Testis (tissue), 3 donors: ENCODE measurements around the gene VSTM1. TPM values are rescaled to one million over a fixed set of nuclear protein-coding genes. Genes with fewer than 3 reads are reported as not detected.

Source experiments
- DNase-seq: peaks from one replicate; pipeline ENCODE4 v3.0.0-alpha.2; 2019
- H3K27ac ChIP-seq, 2 donors: fragments of 200-600 bp; sonication (generic); one replicate each; pipeline ENCODE4 v1.5.1; 2019
- H3K27me3 ChIP-seq: fragments of 200-600 bp; sonication (generic); one replicate; pipeline ENCODE4 v1.5.1; 2019
- H3K36me3 ChIP-seq: fragments of 200-600 bp; sonication (generic); one replicate; pipeline ENCODE4 v1.5.1; 2017; ENCODE audit warnings: low read depth; ENCODE audit errors: missing control alignments
- H3K4me1 ChIP-seq: fragments of 200-600 bp; sonication (generic); one replicate; pipeline ENCODE4 v1.5.1; 2019
- H3K4me3 ChIP-seq, 2 donors: fragments of 200-600 bp; sonication (generic); one replicate each; pipeline ENCODE4 v1.5.1; 2017 to 2019
- H3K9me3 ChIP-seq: fragments of 200-600 bp; sonication (generic); one replicate; pipeline ENCODE4 v1.5.1; 2017
- CTCF ChIP-seq, 3 experiments: fragments of 450-650 bp in 2 of 3; fragments of 200-600 bp in 1 of 3; sonication (generic) in 1 of 3; IDR thresholded peaks; one replicate each; pipeline ENCODE4 v1.5.1; 2016 to 2019; ENCODE audit warnings: antibody characterized with exemption in 3 of 3, mild to moderate bottlenecking in 2 of 3, moderate library complexity in 1 of 3
- POLR2A ChIP-seq: fragments of 450-650 bp; IDR thresholded peaks from one replicate; pipeline ENCODE4 v1.6.1; 2017; ENCODE audit warnings: antibody characterized with exemption, mild to moderate bottlenecking, moderate library complexity
- WGBS, 2 donors: methylation state at CpG; one replicate each; pipeline ENCODE4 v1.1.5; 2018; 5-methylcytosine and 5-hydroxymethylcytosine counted together
- intact Hi-C: fragments of 100-400 bp; cut with DNase I; formaldehyde crosslinking; loops from one replicate; pipeline ENCODE4 v1.15.1; 2023; ENCODE audit warnings: low total_unique reads
- polyA plus RNA-seq: library from polyadenylated mRNA; stranded (reverse); fragments of 350-450 nt; fragmentation: Illumina TruSeq; extraction: RNeasy Lipid Tissue Mini Kit (QIAGEN cat#74804); gene quantifications from one replicate; pipeline ENCODE4 v1.2.3, GENCODE V29; 2014; ENCODE audit warnings: low read depth, low replicate concordance; ENCODE audit not compliant: insufficient read depth
- total RNA-seq, 2 donors: library from RNA; depleted of rRNA; stranded (reverse); fragments of >200 nt; gene quantifications; one replicate each; pipeline ENCODE4 v1.2.3, GENCODE V29; 2016

The VSTM1 gene
- total and polyA plus RNA-seq, 3 donors from 2014 or later = 1.4 TPM; not detected in 2

- H3K9me3 ChIP-seq = no peaks in the 10 kb centered on the region
- H3K36me3 ChIP-seq = no peaks in the 10 kb centered on the region
- no peak overlapping the region for H3K27ac ChIP-seq
- H3K4me3 ChIP-seq = no peak overlapping the region
- no peak for DNase-seq
- H3K4me1 ChIP-seq = no peaks in the 10 kb centered on the region
- TF ChIP-seq POLR2A = no peak
- TF ChIP-seq CTCF (IDR thresholded peaks at IDR 0.05) = no peak
- intact Hi-C loops = no loop called here
- 44 to 51% methylated on average over 10 of the region's 10 CpGs for WGBS, 2 donors
- no peaks in the 10 kb centered on the region for H3K27me3 ChIP-seq
Observed at GRCh38 chr19:54002495-54003315, 61.0 kb downstream of the VSTM1 start.

- Histone ChIP-seq H3K9me3 (no peaks in the 10 kb centered on the region), H3K4me3 (no peak overlapping the region), H3K27me3 (no peaks in the 10 kb centered on the region), H3K36me3 (no peaks in the 10 kb centered on the region), H3K27ac (no peak overlapping the region), H3K4me1 (no peaks in the 10 kb centered on the region)
- TF ChIP-seq CTCF (IDR thresholded peaks at IDR 0.05) = no peak
- TF ChIP-seq POLR2A = no peak
- no peak for DNase-seq
- 81 to 86% methylated on average over 2 of the region's 2 CpGs for WGBS, 2 donors
- intact Hi-C loops = no loop called here
Observed at GRCh38 chr19:54001496-54001895, 62.2 kb downstream of the VSTM1 start.

GRCh38 chr19:53999694-54000093, 64.0 kb downstream of the VSTM1 start:
- Histone ChIP-seq H3K4me3 (no peak overlapping the region), H3K4me1 (no peaks in the 10 kb centered on the region), H3K27me3 (no peaks in the 10 kb centered on the region), H3K9me3 (no peaks in the 10 kb centered on the region), H3K36me3 (no peaks in the 10 kb centered on the region), H3K27ac (no peak overlapping the region)
- whole genome bisulfite sequencing, 2 donors = 77 to 79% methylated on average over 3 to 5 of the region's 5 CpGs
- DNase-seq = no peak
- intact Hi-C loops = no loop called here
- TF ChIP-seq POLR2A (no peak), CTCF (IDR thresholded peaks at IDR 0.05) (no peak)

- TF ChIP-seq CTCF (IDR thresholded peaks at IDR 0.05) = no peak
- no peak for TF ChIP-seq POLR2A
- Histone ChIP-seq H3K27me3 (no peaks in the 10 kb centered on the region), H3K4me1 (no peaks in the 10 kb centered on the region), H3K27ac (no peak overlapping the region), H3K9me3 (no peaks in the 10 kb centered on the region), H3K36me3 (no peaks in the 10 kb centered on the region), H3K4me3 (no peak overlapping the region)
- intact Hi-C loops = no loop called here
- WGBS, 2 donors = 65 to 68% methylated on average over 7 of the region's 7 CpGs
- no peak for DNase-seq
Observed at GRCh38 chr19:53998223-53998622, 65.5 kb downstream of the VSTM1 start.

- Histone ChIP-seq H3K27me3 (no peaks in the 10 kb centered on the region), H3K4me3 (no peak overlapping the region), H3K36me3 (no peaks in the 10 kb centered on the region), H3K27ac (no peak overlapping the region), H3K9me3 (no peaks in the 10 kb centered on the region), H3K4me1 (peaks cover 3% of the 10 kb centered on the region)
- DNase-seq = no peak
- intact Hi-C loops = no loop called here
- TF ChIP-seq CTCF (IDR thresholded peaks at IDR 0.05) (no peak), POLR2A (no peak)
- WGBS, 2 donors = 71 to 81% methylated on average over 5 of the region's 5 CpGs
Observed at GRCh38 chr19:53994811-53995210, 68.9 kb downstream of the VSTM1 start.
